SIG-M5 treated with dmso at 0.1 percent for 504 hours (cell line): ENCODE results near the gene PCDH9.
"Not testable (repeated sequence)": the region's sequence is repeated elsewhere in the genome, so short reads cannot be mapped to it uniquely, and the experiment has no call there.

Experiments used
- DNase-seq: peaks from one replicate; lab custom pipeline; 2025; ENCODE audit not compliant: unreplicated experiment; lab: John Stamatoyannopoulos, UW

The PCDH9 gene

DNA sequence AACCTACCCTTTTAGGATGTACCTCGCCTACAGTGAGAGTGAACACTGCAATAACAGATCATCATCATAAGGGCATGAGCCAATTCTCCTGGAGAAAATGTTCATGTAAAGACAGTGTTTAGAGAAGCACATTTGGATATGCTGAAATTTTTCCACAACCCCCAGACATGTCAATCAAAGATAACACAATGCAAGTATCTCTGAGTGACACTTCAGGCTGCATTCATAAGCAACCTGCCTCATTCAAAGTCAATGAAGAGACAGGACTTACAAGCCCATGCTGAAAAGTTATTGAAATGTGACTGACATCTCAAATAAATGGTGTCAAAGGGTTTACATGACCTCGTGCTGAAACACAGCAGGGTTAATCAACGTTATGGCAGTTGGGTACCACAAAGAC, 102.0 kb downstream of the PCDH9 start:
- no peak for DNase-seq

- no peak for DNase-seq
These were observed 104.5 kb downstream of the PCDH9 start for GRCh38 chr13:67125681-67126080.

- DNase-seq, result no peak
These were observed 107.0 kb downstream of the PCDH9 start for GRCh38 chr13:67123165-67123564.

- no peak for DNase-seq
These were observed 107.9 kb downstream of the PCDH9 start for GRCh38 chr13:67122251-67122650.

DNA sequence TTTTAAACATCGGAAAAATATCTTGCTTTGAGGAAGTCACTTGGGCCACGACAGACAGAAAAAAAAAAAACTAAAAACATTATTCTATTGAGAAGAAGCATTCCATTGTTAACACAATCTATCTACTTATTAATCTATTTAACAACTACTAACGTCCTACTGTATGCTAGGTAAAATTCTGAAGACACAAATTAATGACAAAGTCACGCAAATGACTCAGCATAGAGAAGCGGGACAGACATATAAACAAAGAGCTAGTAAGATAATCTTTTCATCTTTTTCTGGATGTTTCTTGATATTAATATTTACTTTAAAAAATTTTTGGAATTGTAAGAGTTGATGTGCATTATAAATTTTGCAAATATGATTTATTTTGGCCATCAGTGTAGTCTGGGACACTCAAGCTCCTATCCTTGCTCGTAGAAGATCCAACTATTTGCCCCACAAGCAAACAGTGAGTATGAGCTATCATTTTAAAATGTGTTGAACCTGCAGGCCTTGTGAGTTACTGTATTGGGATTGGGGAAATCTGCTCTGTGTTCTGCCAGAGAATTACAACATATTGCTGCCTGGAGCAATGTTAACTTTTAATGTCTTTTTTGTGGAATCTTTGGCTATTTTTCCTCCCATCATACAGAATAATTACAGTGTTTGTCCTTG, 109.1 kb downstream of the PCDH9 start:
- DNase-seq, result no peak

DNA sequence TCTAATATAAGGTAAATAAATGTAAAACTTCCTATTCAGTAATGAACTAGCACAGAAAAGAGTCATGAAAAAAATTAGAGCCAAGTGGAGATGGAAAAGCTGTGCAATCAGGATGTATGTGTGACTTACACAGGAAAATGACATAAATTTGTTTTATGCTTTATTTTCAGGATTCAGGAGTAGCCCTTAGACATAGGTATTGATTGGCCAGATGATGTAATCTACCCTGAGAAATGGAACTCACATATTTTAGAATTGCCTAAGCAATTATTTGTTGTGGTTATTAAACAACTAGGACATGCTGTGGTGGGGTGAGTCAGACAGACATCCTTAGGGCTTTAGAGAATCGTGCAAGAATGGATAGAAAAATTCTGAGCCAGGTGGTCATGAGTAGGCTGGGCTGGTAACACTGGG, 110.6 kb downstream of the PCDH9 start:
- DNase-seq, result no peak

GRCh38 chr13:67118277-67118676, 111.9 kb downstream of the PCDH9 start:
- no peak for DNase-seq

DNA sequence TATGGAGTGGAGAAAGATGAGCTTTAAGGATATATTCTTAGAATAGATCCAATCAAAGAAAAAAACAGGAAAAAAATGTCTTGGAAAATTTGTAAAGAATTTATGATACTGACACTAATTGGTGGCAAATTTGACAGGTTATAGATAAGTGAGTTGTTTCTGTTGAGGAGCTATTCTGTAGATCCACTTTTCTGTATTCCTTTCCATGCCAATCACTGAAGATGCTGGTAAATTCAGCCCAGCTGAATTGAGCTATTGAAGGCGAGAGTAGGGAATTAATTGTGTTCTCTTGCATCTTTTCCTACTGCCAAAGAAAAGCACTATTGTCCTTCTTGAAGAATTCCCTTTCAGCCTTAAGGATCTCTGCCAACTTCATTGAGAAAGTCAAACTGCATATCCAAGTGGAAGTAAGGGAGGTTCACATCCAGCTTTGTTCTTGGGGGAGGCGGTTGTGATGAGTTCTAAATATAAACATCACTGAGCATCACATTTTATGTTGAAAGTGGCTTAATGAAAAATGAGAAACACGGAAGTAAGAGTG, 113.1 kb downstream of the PCDH9 start:
- DNase-seq, result no peak

- DNase-seq, result no peak
These were observed 122.2 kb downstream of the PCDH9 start for GRCh38 chr13:67107979-67108378.

GRCh38 chr13:67106502-67107057, 123.6 kb downstream of the PCDH9 start:
- no peak for DNase-seq

DNA sequence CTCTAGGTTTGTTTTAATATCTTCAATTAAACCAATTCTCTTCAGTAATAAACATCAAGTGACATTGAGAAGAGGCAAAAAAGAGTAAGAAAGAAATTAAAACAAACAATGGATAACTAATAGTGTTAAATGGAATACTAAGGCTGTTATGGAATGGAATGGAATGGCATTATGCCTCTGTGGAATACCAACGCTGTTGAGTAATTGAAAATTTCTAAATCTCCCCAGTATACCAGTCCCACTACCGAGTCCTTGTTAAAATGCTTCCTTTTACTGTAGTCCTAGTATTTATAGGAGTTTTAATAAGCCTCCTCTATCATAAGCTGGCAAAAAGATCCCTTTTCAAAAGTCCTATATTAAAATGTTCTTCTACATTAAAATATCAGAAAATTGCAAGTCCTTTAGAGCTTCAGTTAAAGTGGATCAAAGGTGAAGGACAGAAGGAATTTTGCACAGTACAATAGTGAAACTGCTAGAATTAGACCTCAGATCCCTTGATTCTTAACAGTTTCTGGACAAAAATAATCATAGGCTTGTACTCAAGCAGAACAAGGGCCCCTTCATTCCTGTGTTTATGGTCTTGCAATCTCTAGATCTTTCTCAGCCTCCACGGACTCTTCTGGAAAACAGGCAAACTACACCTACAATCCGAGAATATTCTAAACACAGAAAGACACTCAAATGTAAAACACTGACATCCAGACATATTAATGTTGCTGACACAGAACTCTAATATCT, 128.2 kb downstream of the PCDH9 start:
- DNase-seq, result no peak

- no peak for DNase-seq
These were observed 129.4 kb downstream of the PCDH9 start for GRCh38 chr13:67100730-67101129.

DNA sequence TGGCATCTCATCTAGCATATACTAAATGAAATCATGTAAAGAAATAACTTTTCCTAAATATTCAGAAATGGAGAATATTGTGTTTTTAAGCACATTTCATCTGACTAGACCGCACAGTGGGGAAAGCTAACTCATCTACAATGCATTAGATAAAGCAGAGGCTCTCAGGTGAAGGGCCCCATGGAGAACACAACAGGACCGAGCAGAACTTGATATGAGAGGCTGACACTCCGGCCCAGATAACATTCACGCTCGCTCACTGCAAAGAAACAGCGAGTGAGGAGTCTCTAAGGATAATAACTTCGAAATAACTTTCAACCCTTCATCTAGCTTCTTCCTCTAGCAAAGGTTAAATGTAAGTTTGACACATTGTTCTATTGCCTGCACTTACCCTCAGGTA, 130.6 kb downstream of the PCDH9 start:
- DNase-seq, result no peak

- DNase-seq, result no peak
These were observed 132.2 kb downstream of the PCDH9 start for GRCh38 chr13:67097892-67098452.

DNA sequence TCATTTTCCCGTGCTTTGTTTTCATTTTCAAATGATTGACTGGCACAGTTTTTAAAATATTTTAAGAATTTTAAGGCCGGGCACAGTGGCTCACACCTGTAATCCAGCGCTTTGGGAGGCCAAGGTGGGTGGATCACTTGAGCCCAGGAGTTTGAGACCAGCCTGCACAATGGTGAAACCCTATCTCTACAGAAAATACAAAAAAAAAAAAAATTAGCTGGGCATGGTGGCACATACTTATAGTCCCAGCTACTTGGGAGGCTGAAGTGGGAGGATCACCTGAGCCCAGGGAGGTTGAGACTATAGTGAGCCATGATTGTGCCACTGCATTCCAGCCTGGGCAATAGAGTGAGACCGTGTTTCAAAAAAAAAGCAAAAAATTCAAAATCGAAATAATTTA, 133.2 kb downstream of the PCDH9 start:
- not testable (repeated sequence) for DNase-seq

DNA sequence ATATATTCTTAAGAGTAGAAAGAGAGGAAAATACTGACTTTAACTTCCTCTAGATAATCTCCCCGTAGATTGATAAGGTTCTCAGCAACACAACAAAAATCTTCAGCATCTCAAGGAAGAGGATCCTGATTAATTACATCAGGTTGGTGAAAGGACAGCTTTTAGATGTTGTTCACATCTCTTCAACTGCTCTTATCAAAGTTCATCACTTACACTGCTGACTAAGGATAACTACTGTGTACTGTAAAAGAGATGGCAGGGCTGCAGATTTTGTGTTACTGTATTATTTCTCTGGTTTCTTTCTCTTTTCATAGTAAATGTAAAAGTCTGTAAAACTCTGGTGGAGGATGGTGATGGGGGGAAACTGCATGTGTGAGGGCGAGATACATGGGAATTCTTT, 133.7 kb downstream of the PCDH9 start:
- no peak for DNase-seq

DNA sequence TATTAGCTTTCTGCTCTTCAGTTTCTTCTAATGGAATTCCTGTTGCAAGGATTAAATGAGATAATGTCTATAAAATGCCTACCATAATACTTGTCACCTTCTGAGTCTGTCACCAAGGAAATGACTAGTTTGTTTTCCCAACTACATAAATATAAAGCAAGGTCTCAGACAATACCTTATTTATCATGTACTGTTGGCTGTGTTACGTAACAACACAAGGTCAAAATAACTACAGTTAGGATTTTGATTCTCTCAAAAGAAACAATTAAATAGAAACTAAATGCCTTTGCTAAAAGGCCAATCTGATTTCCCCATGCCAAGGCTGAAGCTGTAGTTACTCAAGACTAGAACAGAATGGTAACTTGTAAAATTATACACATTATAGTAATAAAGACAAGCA, 134.5 kb downstream of the PCDH9 start:
- DNase-seq, result no peak

DNA sequence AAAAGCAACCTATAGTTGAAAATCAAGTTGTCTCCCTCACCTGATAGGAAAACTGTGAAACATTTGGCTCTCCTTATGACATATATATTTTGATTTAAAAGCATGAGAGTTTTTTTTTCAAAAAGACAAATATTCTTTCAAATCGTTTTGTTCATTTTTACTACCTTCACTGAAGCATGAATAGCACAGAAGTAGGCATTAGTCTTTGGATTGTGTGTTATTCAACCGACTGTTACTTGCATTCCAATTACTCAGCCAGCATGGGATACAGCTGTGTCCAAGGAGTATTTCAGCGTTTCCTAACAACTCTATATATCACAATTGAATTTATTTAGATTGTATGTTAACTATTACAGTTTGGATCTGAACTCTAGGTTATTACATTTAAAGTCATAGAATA, 135.2 kb downstream of the PCDH9 start:
- no peak for DNase-seq

DNA sequence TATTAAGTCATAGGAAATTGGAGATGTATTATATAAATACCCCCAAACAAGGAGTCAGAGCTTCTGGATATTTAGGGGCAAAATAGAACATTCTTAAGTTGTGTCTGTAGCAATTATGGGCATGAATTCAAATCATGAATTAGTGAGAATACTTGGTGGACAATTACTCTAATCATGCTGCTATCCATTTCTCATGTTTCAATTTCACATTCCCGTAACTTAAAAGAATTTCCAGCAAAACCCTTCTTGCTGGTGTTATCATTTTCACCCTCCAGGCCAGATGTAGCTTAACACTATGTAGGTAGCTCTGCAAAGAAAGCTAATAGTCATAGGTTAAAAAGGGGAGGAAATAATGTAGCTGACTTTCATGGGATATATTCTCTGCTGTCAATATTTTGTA, 136.1 kb downstream of the PCDH9 start:
- no peak for DNase-seq

DNA sequence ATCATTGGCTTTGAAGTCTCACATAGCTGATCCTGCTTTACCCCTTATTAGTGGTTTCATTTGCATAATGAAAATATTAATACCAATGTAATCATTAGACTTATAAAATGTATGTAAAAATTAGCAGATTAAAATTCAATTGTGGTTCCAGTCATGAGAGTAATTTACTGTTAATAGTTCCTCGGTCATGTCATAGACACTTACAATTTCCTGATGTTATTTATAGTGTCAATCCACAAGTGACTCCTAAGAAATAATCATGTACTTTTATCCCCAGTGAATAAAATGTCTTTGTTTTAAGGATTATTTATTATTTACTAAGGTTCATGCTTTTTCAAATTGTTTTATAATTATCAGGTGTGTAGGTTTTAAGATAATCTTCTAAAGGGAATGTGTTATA, 138.5 kb downstream of the PCDH9 start:
- DNase-seq, result no peak

DNA sequence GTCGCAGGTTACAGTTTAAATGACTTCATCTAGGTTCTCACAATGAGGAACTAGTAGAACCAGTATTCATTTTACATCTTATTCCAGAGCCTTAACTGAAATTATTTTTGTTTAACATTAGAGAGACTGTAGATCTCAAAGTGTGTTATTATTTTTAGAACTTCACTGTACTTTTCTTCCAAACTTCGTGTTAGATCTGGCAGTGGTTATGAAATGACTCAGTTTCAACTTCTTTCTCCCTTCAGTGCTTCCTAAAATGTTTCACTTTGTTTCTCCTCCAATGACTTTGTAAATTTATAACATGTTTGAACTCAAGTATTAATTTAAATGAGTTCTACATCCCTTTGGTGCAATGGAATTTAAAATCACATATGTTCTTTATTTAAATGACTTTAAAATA, 139.3 kb downstream of the PCDH9 start:
- peak; percentile 2 for DNase-seq

DNA sequence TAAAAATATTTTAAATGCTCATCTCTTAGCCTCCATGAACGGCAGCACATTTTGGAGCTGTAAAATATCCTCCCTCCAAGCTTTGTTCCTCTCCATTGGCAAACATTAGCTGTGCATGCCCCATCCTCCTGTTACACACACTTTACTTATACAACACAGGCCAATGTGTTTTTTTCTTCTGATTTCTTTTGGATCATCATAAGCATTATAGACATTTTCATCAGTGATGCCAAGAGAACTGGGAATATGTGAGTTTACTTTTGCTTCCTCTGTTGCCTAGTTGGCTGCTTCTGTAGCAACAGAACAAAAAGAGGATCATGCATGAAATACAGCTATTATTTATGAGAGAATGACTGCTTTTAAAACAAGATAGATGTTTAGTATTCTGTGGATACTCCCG, 142.6 kb downstream of the PCDH9 start:
- DNase-seq, result no peak
